ENCODE results near the gene TDRD7.

The TDRD7 gene

DNA sequence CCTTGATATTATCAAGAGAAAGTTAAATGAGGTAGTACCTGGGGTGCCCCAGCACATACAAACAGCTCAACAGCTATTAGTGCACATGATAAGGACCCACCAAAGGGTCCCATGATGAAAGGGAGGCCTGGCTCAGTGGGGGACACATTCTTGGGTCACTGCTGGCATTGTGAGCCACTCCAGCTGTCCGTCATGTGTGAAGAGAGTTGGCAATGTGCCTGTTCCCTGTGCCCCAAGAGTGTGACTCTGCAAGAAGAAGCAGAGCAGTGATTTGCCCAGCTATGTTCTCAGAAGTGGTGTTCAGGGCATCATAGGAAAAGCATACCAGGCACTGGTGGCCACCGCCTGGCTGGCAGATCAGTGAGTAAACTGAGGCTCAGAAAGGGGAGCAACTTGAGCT lies 37.1 kb upstream of the TDRD7 start:
- no peaks in the 10 kb centered on the region for H3K27me3 ChIP-seq (replicated peaks)
- TF ChIP-seq, protein P1, sequence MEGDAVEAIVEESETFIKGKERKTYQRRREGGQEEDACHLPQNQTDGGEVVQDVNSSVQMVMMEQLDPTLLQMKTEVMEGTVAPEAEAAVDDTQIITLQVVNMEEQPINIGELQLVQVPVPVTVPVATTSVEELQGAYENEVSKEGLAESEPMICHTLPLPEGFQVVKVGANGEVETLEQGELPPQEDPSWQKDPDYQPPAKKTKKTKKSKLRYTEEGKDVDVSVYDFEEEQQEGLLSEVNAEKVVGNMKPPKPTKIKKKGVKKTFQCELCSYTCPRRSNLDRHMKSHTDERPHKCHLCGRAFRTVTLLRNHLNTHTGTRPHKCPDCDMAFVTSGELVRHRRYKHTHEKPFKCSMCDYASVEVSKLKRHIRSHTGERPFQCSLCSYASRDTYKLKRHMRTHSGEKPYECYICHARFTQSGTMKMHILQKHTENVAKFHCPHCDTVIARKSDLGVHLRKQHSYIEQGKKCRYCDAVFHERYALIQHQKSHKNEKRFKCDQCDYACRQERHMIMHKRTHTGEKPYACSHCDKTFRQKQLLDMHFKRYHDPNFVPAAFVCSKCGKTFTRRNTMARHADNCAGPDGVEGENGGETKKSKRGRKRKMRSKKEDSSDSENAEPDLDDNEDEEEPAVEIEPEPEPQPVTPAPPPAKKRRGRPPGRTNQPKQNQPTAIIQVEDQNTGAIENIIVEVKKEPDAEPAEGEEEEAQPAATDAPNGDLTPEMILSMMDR (IDR thresholded peaks at IDR 0.05; ENCODE audit: low read depth, low read length, missing control alignments): no peak

DNA sequence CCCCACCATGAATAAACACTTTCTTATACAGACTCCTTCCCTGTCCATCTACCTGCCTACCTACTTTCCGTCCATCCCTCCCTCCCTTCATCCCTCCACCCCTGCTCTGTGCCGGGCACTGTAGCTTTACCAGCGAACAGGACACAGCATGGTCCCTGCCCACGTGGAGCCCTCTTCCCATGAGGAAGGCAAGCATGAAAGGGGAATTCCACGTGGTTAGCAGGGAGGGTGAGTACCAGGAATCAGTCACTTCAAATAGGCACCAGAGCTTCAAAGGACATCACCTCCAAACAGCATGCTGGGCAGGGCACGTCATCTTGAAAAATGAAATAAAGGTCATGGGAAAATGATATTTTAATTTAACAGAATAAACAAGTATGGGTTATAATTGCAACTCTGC lies 35.0 kb upstream of the TDRD7 start:
- TF ChIP-seq, protein P1 (IDR thresholded peaks at IDR 0.05; ENCODE audit: low read depth, low read length, missing control alignments): no peak
- DNase-seq: no peak
- no peaks in the 10 kb centered on the region for H3K36me3 ChIP-seq (replicated peaks)
- no peak overlapping the region for H3K4me3 ChIP-seq (ENCODE audit: low read depth, low read length)
- in situ Hi-C loops (cut with HindIII; ENCODE audit: low pct_ligation_motif_present, low sequenced_read_pairs): no loop called here
- no peak overlapping the region for H3K27ac ChIP-seq
- H3K27me3 ChIP-seq (replicated peaks): no peaks in the 10 kb centered on the region

More for the DNA sequence above, 37.1 kb upstream of the TDRD7 start:
- no peak for DNase-seq
- no peak overlapping the region for H3K27ac ChIP-seq
- no peak overlapping the region for H3K4me3 ChIP-seq (ENCODE audit: low read depth, low read length)
- in situ Hi-C loops (cut with HindIII; ENCODE audit: low pct_ligation_motif_present, low sequenced_read_pairs): no loop called here
- H3K36me3 ChIP-seq (replicated peaks): no peaks in the 10 kb centered on the region

DNA sequence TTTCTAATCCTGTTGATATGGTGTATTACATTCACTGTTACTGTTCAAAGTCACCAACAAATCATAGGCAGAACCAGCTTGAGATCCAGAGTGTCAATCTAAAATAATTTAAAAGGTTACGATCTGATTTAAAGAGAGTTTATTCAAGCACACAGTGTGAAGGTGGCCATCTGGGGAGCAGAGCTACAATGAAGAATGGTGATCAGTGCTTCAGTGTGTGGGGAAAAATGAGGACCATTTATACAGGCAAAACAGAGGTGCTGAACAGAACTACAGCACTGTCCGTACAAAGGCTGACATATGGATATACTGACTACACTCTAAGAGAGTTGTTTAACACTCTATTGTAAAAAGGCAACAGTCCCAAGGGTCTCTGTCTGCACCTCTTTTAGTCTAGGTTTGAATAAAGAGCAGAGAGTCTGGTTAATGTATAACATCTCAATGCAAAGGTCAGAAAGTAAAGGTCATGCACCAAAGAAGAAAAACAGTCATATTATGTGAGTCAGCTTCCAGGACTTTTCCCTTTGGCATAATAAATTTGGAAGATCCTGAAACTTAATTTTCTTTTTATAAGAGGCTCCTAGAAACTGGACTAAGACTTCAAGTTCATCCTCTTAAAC lies 29.7 kb upstream of the TDRD7 start:
- H3K36me3 ChIP-seq (replicated peaks): no peaks in the 10 kb centered on the region
- no peaks in the 10 kb centered on the region for H3K27me3 ChIP-seq (replicated peaks)
- no peak overlapping the region for H3K4me3 ChIP-seq (ENCODE audit: low read depth, low read length)
- TF ChIP-seq, protein P1 (IDR thresholded peaks at IDR 0.05; ENCODE audit: low read depth, low read length, missing control alignments): no peak
- no peak for DNase-seq
- H3K27ac ChIP-seq: no peak overlapping the region
- in situ Hi-C loops (cut with HindIII; ENCODE audit: low pct_ligation_motif_present, low sequenced_read_pairs): no loop called here

DNA sequence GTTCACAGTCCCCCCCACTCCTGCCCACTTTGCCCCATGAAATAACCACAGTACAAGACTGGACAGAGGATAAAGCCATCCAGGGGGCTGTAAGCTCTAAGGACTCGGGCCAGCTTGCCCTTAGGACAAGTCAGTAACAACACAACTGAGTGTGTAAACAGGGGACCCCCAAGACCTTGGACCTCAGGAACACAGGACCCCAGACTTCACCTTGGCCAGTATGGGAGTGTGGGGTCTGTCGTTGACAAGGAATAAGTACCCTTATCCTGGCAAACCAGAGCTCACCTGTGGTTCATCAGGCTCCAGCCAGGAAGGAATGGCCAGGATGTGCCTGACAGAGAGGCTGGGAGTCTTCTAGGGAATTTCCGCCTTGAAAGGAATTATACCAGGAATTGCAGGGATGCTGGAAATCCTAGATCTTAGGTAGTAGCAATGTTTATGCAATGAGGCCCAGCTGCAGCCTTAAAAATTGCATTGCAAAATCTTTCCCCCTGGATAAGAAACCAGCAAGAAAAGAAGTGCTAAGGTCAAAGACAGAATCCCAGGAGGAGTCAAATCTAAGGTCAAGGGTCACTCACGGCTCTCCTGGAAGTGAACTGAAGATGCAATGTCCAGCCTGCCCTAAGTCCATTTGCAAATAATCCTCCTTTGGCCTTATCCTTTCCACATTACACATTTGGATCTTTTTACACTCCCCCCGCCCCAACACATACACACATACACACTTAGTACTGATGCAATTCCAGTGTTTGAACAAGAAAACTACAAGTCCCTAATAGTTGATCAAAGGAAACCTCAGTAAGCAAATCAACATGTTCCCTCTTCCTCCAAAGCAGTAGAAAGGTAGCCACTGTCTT lies 27.3 kb upstream of the TDRD7 start:
- H3K27me3 ChIP-seq (replicated peaks): no peaks in the 10 kb centered on the region
- no peak for DNase-seq
- no peak overlapping the region for H3K4me3 ChIP-seq (ENCODE audit: low read depth, low read length)
- in situ Hi-C loops (cut with HindIII; ENCODE audit: low pct_ligation_motif_present, low sequenced_read_pairs): no loop called here
- no peaks in the 10 kb centered on the region for H3K36me3 ChIP-seq (replicated peaks)
- TF ChIP-seq, protein P1 (IDR thresholded peaks at IDR 0.05; ENCODE audit: low read depth, low read length, missing control alignments): no peak
- H3K27ac ChIP-seq: no peak overlapping the region

DNA sequence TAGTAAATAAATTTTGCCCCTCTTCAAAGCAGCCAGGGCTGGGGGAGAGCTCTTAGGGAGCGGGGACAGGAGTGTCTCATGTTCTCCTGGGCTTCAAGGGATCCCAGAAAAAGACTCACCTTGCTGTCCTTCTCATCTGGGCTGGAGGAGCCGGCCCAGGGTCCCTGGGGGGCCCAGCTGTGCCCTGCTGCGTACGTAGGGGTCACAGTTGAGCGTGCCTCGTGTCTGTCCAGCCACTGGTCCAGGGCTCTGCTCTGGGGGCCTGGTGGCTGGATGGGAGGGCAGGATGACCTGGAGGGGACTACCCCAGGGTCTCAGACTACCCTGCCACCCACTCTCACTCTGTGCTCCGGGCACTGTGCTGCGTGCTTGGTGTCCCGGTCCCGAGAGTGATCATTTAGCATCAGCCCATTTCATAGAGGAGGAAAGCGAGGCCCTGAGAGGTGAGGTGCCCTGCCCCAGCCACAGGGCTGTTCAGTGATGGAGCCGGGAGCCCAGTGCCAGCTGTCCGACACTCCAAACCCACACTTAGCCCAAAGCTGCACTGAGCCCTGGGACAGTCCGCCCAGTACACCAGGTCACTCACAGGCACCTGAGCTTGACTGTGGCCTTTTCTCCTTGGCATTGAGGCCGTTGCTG lies 26.2 kb upstream of the TDRD7 start:
- DNase-seq: no peak
- TF ChIP-seq, protein P1 (IDR thresholded peaks at IDR 0.05; ENCODE audit: low read depth, low read length, missing control alignments): no peak

More for the DNA sequence above, 26.2 kb upstream of the TDRD7 start:
- in situ Hi-C loops (cut with HindIII; ENCODE audit: low pct_ligation_motif_present, low sequenced_read_pairs): no loop called here
- H3K36me3 ChIP-seq (replicated peaks): no peaks in the 10 kb centered on the region
- H3K27ac ChIP-seq: no peak overlapping the region
- H3K4me3 ChIP-seq (ENCODE audit: low read depth, low read length): no peak overlapping the region
- no peaks in the 10 kb centered on the region for H3K27me3 ChIP-seq (replicated peaks)

Measured in brain microvascular endothelial cell (primary cell).